Natural killer cell (primary cell): ENCODE measurements around the gene GMCL2. TPM values are rescaled to one million over a fixed set of nuclear protein-coding genes. Genes with fewer than 3 reads are reported as not detected.

ENCODE experiments used
- ATAC-seq, 3 donors: fragments of 150-1000 bp in 2 of 3; fragments of 200-7000 bp in 1 of 3; cut with Tn5 transposase; 1 replicate in 1 of 3; 2 replicates in 2 of 3; pipeline ENCODE4 v1.10.0; 2021; ENCODE audit warnings: mild to moderate bottlenecking in 2 of 3, moderate library complexity in 2 of 3
- DNase-seq, 2 donors: peaks; one replicate each; pipeline versions ENCODE4 v3.0.0 to v3.0.0-alpha.2; 2013 to 2021; ENCODE audit warnings: mixed read lengths in 1 of 2
- H3K27ac ChIP-seq: one replicate; pipeline ENCODE4 v1.5.1; 2013; ENCODE audit warnings: mild to moderate bottlenecking, low read length
- H3K27me3 ChIP-seq: one replicate; pipeline ENCODE4 v1.6.1; 2013; ENCODE audit warnings: low read length; ENCODE audit not compliant: control insufficient read depth, insufficient read depth
- H3K36me3 ChIP-seq: one replicate; pipeline ENCODE4 v1.6.1; 2013; ENCODE audit warnings: low read length; ENCODE audit not compliant: control insufficient read depth, insufficient read depth
- H3K4me1 ChIP-seq: one replicate; pipeline ENCODE4 v1.6.1; 2013; ENCODE audit warnings: low read length; ENCODE audit not compliant: control insufficient read depth, insufficient read depth
- H3K4me3 ChIP-seq: one replicate; pipeline ENCODE4 v1.5.1; 2013; ENCODE audit warnings: low read length
- H3K9me3 ChIP-seq: one replicate; pipeline ENCODE4 v1.6.1; 2013; ENCODE audit warnings: low read length; ENCODE audit not compliant: control insufficient read depth, insufficient read depth
- H3K27ac Mint-ChIP-seq, 2 donors: one replicate each; pipeline ENCODE4 v1.8.0; 2022; ENCODE audit warnings: mild to moderate bottlenecking in 2 of 2, mixed read lengths in 2 of 2, moderate library complexity in 1 of 2
- H3K27me3 Mint-ChIP-seq, 2 donors: one replicate each; pipeline ENCODE4 v1.8.0; 2022; ENCODE audit warnings: low read depth in 2 of 2, mixed read lengths in 2 of 2
- H3K36me3 Mint-ChIP-seq: one replicate; pipeline ENCODE4 v1.8.0; 2022; ENCODE audit warnings: mixed read lengths
- H3K4me1 Mint-ChIP-seq, 2 donors: one replicate each; pipeline ENCODE4 v1.8.0; 2022; ENCODE audit warnings: mixed read lengths in 2 of 2
- H3K4me3 Mint-ChIP-seq: one replicate; pipeline ENCODE4 v1.8.0; 2022; ENCODE audit warnings: mild to moderate bottlenecking, moderate library complexity, mixed read lengths
- H3K9me3 Mint-ChIP-seq, 2 donors: one replicate each; pipeline ENCODE4 v1.8.0; 2022; ENCODE audit warnings: mixed read lengths in 2 of 2
- CTCF ChIP-seq: fragments of 200-600 bp; IDR thresholded peaks from one replicate; pipeline ENCODE4 v1.8.0; 2022; ENCODE audit warnings: antibody characterized with exemption
- WGBS: methylation state at CpG from one replicate; pipeline ENCODE4 v1.1.7; 2013; ENCODE audit warnings: missing lambda C conversion rate; ENCODE audit not compliant: insufficient coverage; 5-methylcytosine and 5-hydroxymethylcytosine counted together
- intact Hi-C: fragments of 100-400 bp; cut with micrococcal nuclease; formaldehyde crosslinking; loops from one replicate; pipeline ENCODE4 v1.14.2; 2022
- total RNA-seq, 4 donors: library from RNA; stranded (reverse); fragments of 120-200 nt in 1 of 4; gene quantifications; one replicate each; pipeline versions ENCODE4 v1.2.3 to v1.2.4, GENCODE V29; 2013 to 2022

Gene GMCL2
- total RNA-seq, 3 donors from 2014 or later (not counting 1 experiment from before 2014, with no cell fraction given) = not detected

DNA sequence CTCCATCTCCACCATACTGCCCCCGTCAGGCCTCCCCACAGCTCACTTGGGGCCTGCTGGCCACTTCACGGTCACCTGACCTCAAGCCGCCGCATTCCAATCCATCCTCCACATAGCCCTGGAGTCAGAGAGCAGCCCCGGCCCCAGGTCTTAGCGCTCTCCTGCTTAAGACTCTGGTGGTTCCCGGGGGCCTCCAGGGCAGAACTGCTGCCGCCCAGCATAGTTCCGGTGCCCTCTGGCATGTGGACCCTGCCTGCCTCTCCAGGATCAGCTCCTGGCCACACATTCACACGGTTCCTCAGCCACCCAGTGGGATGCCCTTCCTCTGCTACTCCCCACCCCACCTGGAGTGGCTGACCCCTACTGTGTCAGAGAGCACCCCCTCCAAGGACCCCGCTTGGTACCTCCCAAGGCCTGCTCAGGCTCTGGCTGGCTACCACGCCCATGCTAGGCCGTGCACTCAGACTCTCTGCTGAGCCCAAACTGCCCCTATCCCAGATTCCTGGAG lies 36.7 kb upstream of the GMCL2 start:
- H3K4me1 ChIP-seq = no peaks in the 10 kb centered on the region
- H3K36me3 ChIP-seq = peaks cover 48% of the 10 kb centered on the region
- no peak overlapping the region for H3K4me3 Mint-ChIP-seq
- TF ChIP-seq CTCF = no peak
- no peaks in the 10 kb centered on the region for H3K27me3 Mint-ChIP-seq
- 94% methylated on average over 13 of the region's 13 CpGs for WGBS
- H3K27me3 ChIP-seq = no peaks in the 10 kb centered on the region
- peaks cover 12% of the 10 kb centered on the region for H3K36me3 Mint-ChIP-seq
- no peaks in the 10 kb centered on the region for H3K9me3 Mint-ChIP-seq
- no peaks in the 10 kb centered on the region for H3K9me3 ChIP-seq
- DNase-seq = no peak
- no peak for ATAC-seq
- H3K4me3 ChIP-seq = no peak overlapping the region
- intact Hi-C loops = no loop called here
- no peak overlapping the region for H3K27ac Mint-ChIP-seq
- peaks cover 42 to 73% of the 10 kb centered on the region in 2 donors for H3K4me1 Mint-ChIP-seq
- no peak overlapping the region for H3K27ac ChIP-seq

DNA sequence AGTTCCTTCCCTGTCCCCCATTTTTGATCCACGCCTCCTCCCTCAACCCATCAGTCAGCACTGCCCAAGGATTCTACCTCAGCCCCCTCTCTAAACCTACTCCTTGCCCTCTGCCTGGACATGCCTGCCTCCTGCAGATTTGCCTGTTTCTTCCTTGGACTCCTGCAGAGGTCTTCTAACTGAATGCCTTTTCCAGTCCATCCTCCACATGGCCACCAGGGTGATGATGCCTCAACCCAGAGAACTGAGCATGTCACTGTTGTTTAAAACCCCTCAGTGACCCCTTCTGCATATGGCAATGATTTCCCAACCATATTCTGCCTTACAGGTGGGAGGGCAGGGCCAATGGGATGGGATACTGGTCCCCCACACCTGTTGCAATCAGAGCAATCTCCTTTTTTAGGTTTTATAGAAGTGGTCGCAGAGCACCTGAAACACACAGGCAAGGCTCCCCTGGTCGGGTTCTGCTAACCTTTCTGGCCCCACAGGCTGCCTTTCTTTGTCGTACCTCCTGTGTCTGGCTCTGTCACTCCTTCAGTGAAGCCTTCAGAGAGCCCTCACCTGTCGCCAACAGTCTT lies 36.1 kb upstream of the GMCL2 start:
- Mint-ChIP-seq H3K9me3 (no peaks in the 10 kb centered on the region), H3K27me3 (no peaks in the 10 kb centered on the region)

DNA sequence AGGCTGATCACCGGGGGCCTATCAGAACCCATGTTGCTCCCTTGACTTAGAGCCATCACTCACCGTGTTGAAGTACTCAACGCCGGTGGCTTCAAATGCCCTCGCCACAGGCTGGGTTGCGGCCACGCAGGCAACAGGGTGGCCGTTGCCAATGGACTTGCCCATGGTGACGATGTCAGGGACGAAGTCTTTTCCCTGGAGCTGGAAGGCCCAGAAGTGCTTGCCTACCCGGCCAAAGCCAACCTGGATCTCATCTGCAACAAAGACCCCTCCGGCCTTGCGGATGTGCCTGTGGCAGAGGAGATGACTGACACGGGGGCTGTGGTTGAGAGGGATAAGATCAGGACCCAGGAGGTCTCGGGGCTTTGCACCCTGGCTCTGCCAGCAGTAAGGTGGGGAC lies 35.1 kb upstream of the GMCL2 start:
- ATAC-seq (no peak), DNase-seq (no peak)
- WGBS = 98% methylated on average over 15 of the region's 15 CpGs
- Histone ChIP-seq H3K36me3 (peaks cover 42% of the 10 kb centered on the region), H3K9me3 (no peaks in the 10 kb centered on the region), H3K27ac (no peak overlapping the region), H3K4me1 (no peaks in the 10 kb centered on the region), H3K4me3 (no peak overlapping the region), H3K27me3 (no peaks in the 10 kb centered on the region)
- intact Hi-C loops = no loop called here
- no peaks in the 10 kb centered on the region for H3K27me3 Mint-ChIP-seq
- H3K36me3 Mint-ChIP-seq = peaks cover 4% of the 10 kb centered on the region
- TF ChIP-seq CTCF = no peak
- peaks cover 35 to 63% of the 10 kb centered on the region in 2 donors for H3K4me1 Mint-ChIP-seq
- H3K4me3 Mint-ChIP-seq = no peak overlapping the region
- H3K9me3 Mint-ChIP-seq = no peaks in the 10 kb centered on the region
- H3K27ac Mint-ChIP-seq = peak overlapping the region in 1 of 2 donors; percentile 78

More for the DNA sequence above, 36.1 kb upstream of the GMCL2 start:
- DNase-seq (no peak), ATAC-seq (no peak)
- 96% methylated on average over 5 of the region's 5 CpGs for WGBS
- Histone ChIP-seq H3K9me3 (no peaks in the 10 kb centered on the region), H3K36me3 (peaks cover 50% of the 10 kb centered on the region), H3K27ac (no peak overlapping the region), H3K4me3 (no peak overlapping the region), H3K4me1 (no peaks in the 10 kb centered on the region), H3K27me3 (no peaks in the 10 kb centered on the region)
- Mint-ChIP-seq H3K4me3 (no peak overlapping the region), H3K36me3 (peaks cover 12% of the 10 kb centered on the region), H3K4me1 (peaks cover 42 to 73% of the 10 kb centered on the region in 2 donors), H3K27ac (peak overlapping the region in 1 of 2 donors; percentile 47)
- intact Hi-C loops = no loop called here
- no peak for TF ChIP-seq CTCF

DNA sequence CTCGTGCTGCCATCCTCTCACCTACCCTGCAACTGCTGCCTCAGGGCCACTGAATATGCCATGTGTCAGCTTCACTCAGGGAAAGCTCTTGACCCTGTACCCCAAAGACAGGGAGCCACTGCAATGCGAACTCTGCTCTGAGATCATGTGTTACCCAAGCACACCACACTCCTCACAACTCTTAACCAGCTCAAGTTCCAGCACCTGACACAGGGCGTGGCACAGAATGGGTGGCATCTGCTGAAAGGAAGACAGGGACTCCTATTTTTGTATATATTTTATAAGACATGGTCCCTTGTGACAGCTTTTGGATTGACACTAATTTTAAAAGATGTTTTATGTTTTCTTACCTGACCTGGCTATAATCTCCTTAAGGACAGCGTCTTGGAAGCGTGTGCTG lies 34.7 kb upstream of the GMCL2 start:
- Histone ChIP-seq H3K4me1 (no peaks in the 10 kb centered on the region), H3K4me3 (no peak overlapping the region), H3K36me3 (peaks cover 43% of the 10 kb centered on the region), H3K27ac (no peak overlapping the region), H3K27me3 (no peaks in the 10 kb centered on the region), H3K9me3 (no peaks in the 10 kb centered on the region)
- Mint-ChIP-seq H3K27me3 (no peaks in the 10 kb centered on the region), H3K4me3 (no peak overlapping the region), H3K36me3 (no peaks in the 10 kb centered on the region), H3K9me3 (no peaks in the 10 kb centered on the region), H3K4me1 (peaks cover 32 to 58% of the 10 kb centered on the region in 2 donors), H3K27ac (peak overlapping the region; percentile 70 to 78)
- 96% methylated on average over 4 of the region's 5 CpGs for WGBS
- ATAC-seq (peak in 1 of 3 donors; percentile 13), DNase-seq (no peak)
- intact Hi-C loops = no loop called here
- TF ChIP-seq CTCF = no peak
